SK-N-SH (cell line): Measurements from ENCODE around the gene TSBP1. TPM values are rescaled to one million over a fixed set of nuclear protein-coding genes. Genes with fewer than 3 reads are reported as not detected.

Experiments used
- CTCF ChIA-PET: fragments of 300-600, 350-600 bp; formaldehyde crosslinking; extraction: SDS; loops from one replicate; lab custom pipeline; 2021; lab: Yijun Ruan, JAX
- POLR2A ChIA-PET: fragments of 350-600 bp; sonication (Branson Sonifier 250); formaldehyde crosslinking; extraction: SDS; loops from one replicate; lab custom pipeline; 2020; ENCODE audit warnings: antibody characterized with exemption, inconsistent platforms; lab: Yijun Ruan, JAX
- DNase-seq: peaks from one replicate; pipeline ENCODE4 v3.0.0; 2012
- H2AFZ ChIP-seq: fragments of 200-600 bp; sonication (generic); 2 replicates; pipeline ENCODE4 v1.8.1; 2016; ENCODE audit warnings: antibody characterized with exemption, mild to moderate bottlenecking, low read depth
- H3F3A ChIP-seq: fragments of 200-600 bp; sonication (generic); replicated peaks from 2 replicates; pipeline ENCODE3; 2016; ENCODE audit warnings: antibody characterized with exemption, mild to moderate bottlenecking; ENCODE audit not compliant: insufficient read depth
- H3K27ac ChIP-seq, 2 experiments: fragments of 200-500 bp in 1 of 2; fragments of 200-600 bp in 1 of 2; sonication (Bioruptor generic) in 1 of 2; sonication (generic), shearing (Covaris generic) in 1 of 2; 2 replicates each; pipeline versions ENCODE4 v1.5.1 to v1.6.1; 2014 to 2016; ENCODE audit warnings: low read depth in 2 of 2, inconsistent platforms in 1 of 2, low read length in 1 of 2, mild to moderate bottlenecking in 1 of 2, mixed read lengths in 1 of 2
- H3K27me3 ChIP-seq: fragments of 200-600 bp; sonication (generic), shearing (Covaris generic); 2 replicates; pipeline ENCODE4 v1.6.1; 2016; ENCODE audit warnings: mixed run types; ENCODE audit not compliant: insufficient read depth
- H3K36me3 ChIP-seq, 2 experiments: fragments of 200-500 bp in 1 of 2; fragments of 200-600 bp in 1 of 2; sonication (Bioruptor generic) in 1 of 2; sonication (generic) in 1 of 2; replicated peaks in 1 of 2; 2 replicates each; pipeline versions ENCODE3 to v1.5.1; 2014 to 2016; ENCODE audit warnings: low read length in 1 of 2, mild to moderate bottlenecking in 1 of 2; ENCODE audit not compliant: insufficient read depth in 2 of 2, control insufficient read depth in 1 of 2
- H3K4me1 ChIP-seq, 2 experiments: fragments of 200-500 bp in 1 of 2; fragments of 200-600 bp in 1 of 2; sonication (Bioruptor generic) in 1 of 2; sonication (generic), shearing (Covaris generic) in 1 of 2; 2 replicates each; pipeline versions ENCODE4 v1.5.1 to v1.6.1; 2014 to 2016; ENCODE audit warnings: low read depth in 1 of 2, low read length in 1 of 2, mixed run types in 1 of 2; ENCODE audit not compliant: insufficient read depth in 2 of 2, control insufficient read depth in 1 of 2
- H3K4me2 ChIP-seq: fragments of 200-600 bp; sonication (generic), shearing (Covaris generic); 2 replicates; pipeline ENCODE4 v1.6.1; 2017; ENCODE audit warnings: mixed run types
- H3K4me3 ChIP-seq, 2 experiments: fragments of 200-500 bp in 1 of 2; fragments of 200-600 bp in 1 of 2; sonication (Bioruptor generic) in 1 of 2; sonication (generic), shearing (Covaris generic) in 1 of 2; 2 replicates each; pipeline versions ENCODE4 v1.5.1 to v1.8.1; 2014 to 2016; ENCODE audit warnings: low read depth in 2 of 2, inconsistent platforms in 1 of 2, low read length in 1 of 2, mild to moderate bottlenecking in 1 of 2, mixed read lengths in 1 of 2, moderate library complexity in 1 of 2
- H3K79me2 ChIP-seq: fragments of 200-600 bp; sonication (generic); 2 replicates; pipeline ENCODE4 v1.8.1; 2017; ENCODE audit warnings: mild to moderate bottlenecking; ENCODE audit not compliant: insufficient read depth
- H3K9ac ChIP-seq: fragments of 200-600 bp; sonication (generic); 2 replicates; pipeline ENCODE4 v1.6.1; 2017; ENCODE audit warnings: mixed run types
- H3K9me2 ChIP-seq: fragments of 200-600 bp; sonication (generic); 2 replicates; pipeline ENCODE4 v1.6.1; 2017; ENCODE audit warnings: mixed run types
- H3K9me3 ChIP-seq: fragments of 200-600 bp; sonication (generic); 2 replicates; pipeline ENCODE4 v1.6.1; 2017; ENCODE audit warnings: mixed run types, mild to moderate bottlenecking, moderate library complexity
- H4K20me1 ChIP-seq: fragments of 200-600 bp; sonication (generic); 2 replicates; pipeline ENCODE4 v1.6.1; 2017; ENCODE audit warnings: mild to moderate bottlenecking, mixed run types; ENCODE audit not compliant: insufficient read depth
- CHD2 ChIP-seq: fragments of 150-350 bp; IDR thresholded peaks from 2 replicates; pipeline ENCODE4 v1.6.1; 2018; ENCODE audit warnings: low read length; ENCODE audit not compliant: partially characterized antibody
- ELF1 ChIP-seq: IDR thresholded peaks from 2 replicates; pipeline ENCODE4 v1.4.0; 2012
- GABPA ChIP-seq: IDR thresholded peaks from 2 replicates; pipeline ENCODE4 v1.4.0; 2012; ENCODE audit warnings: low read depth, mild to moderate bottlenecking
- RAD21 ChIP-seq: IDR thresholded peaks from 2 replicates; pipeline ENCODE4 v1.6.1; 2012; ENCODE audit warnings: mild to moderate bottlenecking, low read length
- SIN3A ChIP-seq: IDR thresholded peaks from 2 replicates; pipeline ENCODE4 v1.6.1; 2012; ENCODE audit warnings: low read depth, mild to moderate bottlenecking, low read length, moderate library complexity, borderline replicate concordance
- SMC3 ChIP-seq: IDR thresholded peaks from 2 replicates; pipeline ENCODE4 v1.6.1; 2012; ENCODE audit warnings: low read depth, low read length, improper control_type of control experiment
- WGBS: methylation state at CpG from one replicate; pipeline ENCODE4 v1.1.6; 2017; ENCODE audit warnings: low lambda C conversion rate; 5-methylcytosine and 5-hydroxymethylcytosine counted together
- polyA plus RNA-seq, 3 experiments: library from polyadenylated mRNA; depleted of rRNA; stranded (reverse); fragments of >200 nt; gene quantifications; 2 replicates each; pipeline ENCODE4 v1.2.3, GENCODE V29; 2012
- TF ChIP-seq, protein P1 (sequence below): IDR thresholded peaks from 2 replicates; pipeline ENCODE4 v1.6.1; 2012; ENCODE audit warnings: mild to moderate bottlenecking, low read depth, low read length, moderate library complexity
- TF ChIP-seq, protein P2 (sequence below): fragments of 200-600 bp; sonication (generic); IDR thresholded peaks from 2 replicates; pipeline ENCODE4 v1.6.1; 2017; ENCODE audit warnings: antibody characterized with exemption, mild to moderate bottlenecking, moderate library complexity
- TF ChIP-seq, protein P3 (sequence below): IDR thresholded peaks from 2 replicates; pipeline ENCODE4 v1.4.0; 2012; ENCODE audit warnings: low read depth, borderline replicate concordance

TSBP1 gene
- polyA plus RNA-seq, 1 of the 3 experiments (the other 2 are of a cell fraction) = not detected

DNA sequence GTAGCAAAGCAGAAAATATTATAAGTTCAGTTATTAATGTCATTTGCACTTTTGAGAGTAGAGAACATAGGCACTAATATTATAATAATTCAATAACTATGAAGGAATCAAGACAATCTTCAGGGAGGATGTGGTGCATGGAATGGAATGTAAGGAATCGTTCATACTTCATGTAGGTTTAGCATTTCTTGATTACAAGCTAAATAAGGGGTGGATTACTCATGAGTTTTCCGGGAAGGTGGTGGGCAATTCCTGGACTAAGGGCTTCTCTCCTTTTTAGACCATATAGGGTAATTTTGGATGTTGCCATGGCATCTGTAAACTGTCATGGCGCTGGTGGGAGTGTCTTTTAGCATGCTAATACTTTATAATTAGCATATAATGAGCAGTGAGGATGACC lies 44.3 kb upstream of the TSBP1 start:
- no peaks in the 10 kb centered on the region for H3K9me3 ChIP-seq
- 0 out of 2 replicates have a peak overlapping the region, but pooled peaks have one; percentile 42 for H3K4me2 ChIP-seq
- no peaks in the 10 kb centered on the region for H3K79me2 ChIP-seq
- WGBS = 0% methylated on average over 3 of the region's 3 CpGs
- POLR2A ChIA-PET = no interaction called here
- H3K27ac ChIP-seq = no peak overlapping the region
- H3K27me3 ChIP-seq = peaks cover 51% of the 10 kb centered on the region
- no peak overlapping the region for H3K9ac ChIP-seq
- CTCF ChIA-PET = interaction anchor here (0.6 to 1.2 kb wide), 7 partner anchors 8 to 452 kb away, joined by 3 to 4 read pairs (median 3); partner anchors contain the start of gene BTNL2
- no peak for DNase-seq
- H2AFZ ChIP-seq = no peak overlapping the region
- no peaks in the 10 kb centered on the region for H4K20me1 ChIP-seq
- peaks cover 3% of the 10 kb centered on the region for H3F3A ChIP-seq
- TF ChIP-seq, protein P1, sequence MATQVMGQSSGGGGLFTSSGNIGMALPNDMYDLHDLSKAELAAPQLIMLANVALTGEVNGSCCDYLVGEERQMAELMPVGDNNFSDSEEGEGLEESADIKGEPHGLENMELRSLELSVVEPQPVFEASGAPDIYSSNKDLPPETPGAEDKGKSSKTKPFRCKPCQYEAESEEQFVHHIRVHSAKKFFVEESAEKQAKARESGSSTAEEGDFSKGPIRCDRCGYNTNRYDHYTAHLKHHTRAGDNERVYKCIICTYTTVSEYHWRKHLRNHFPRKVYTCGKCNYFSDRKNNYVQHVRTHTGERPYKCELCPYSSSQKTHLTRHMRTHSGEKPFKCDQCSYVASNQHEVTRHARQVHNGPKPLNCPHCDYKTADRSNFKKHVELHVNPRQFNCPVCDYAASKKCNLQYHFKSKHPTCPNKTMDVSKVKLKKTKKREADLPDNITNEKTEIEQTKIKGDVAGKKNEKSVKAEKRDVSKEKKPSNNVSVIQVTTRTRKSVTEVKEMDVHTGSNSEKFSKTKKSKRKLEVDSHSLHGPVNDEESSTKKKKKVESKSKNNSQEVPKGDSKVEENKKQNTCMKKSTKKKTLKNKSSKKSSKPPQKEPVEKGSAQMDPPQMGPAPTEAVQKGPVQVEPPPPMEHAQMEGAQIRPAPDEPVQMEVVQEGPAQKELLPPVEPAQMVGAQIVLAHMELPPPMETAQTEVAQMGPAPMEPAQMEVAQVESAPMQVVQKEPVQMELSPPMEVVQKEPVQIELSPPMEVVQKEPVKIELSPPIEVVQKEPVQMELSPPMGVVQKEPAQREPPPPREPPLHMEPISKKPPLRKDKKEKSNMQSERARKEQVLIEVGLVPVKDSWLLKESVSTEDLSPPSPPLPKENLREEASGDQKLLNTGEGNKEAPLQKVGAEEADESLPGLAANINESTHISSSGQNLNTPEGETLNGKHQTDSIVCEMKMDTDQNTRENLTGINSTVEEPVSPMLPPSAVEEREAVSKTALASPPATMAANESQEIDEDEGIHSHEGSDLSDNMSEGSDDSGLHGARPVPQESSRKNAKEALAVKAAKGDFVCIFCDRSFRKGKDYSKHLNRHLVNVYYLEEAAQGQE = no peak
- TF ChIP-seq SIN3A (no peak), GABPA (no peak)
- TF ChIP-seq, protein P2, sequence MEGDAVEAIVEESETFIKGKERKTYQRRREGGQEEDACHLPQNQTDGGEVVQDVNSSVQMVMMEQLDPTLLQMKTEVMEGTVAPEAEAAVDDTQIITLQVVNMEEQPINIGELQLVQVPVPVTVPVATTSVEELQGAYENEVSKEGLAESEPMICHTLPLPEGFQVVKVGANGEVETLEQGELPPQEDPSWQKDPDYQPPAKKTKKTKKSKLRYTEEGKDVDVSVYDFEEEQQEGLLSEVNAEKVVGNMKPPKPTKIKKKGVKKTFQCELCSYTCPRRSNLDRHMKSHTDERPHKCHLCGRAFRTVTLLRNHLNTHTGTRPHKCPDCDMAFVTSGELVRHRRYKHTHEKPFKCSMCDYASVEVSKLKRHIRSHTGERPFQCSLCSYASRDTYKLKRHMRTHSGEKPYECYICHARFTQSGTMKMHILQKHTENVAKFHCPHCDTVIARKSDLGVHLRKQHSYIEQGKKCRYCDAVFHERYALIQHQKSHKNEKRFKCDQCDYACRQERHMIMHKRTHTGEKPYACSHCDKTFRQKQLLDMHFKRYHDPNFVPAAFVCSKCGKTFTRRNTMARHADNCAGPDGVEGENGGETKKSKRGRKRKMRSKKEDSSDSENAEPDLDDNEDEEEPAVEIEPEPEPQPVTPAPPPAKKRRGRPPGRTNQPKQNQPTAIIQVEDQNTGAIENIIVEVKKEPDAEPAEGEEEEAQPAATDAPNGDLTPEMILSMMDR = no peak
- no peaks in the 10 kb centered on the region for H3K4me1 ChIP-seq
- H3K36me3 ChIP-seq = no peaks in the 10 kb centered on the region
- H3K4me3 ChIP-seq = no peak overlapping the region
- H3K9me2 ChIP-seq = no peaks in the 10 kb centered on the region

DNA sequence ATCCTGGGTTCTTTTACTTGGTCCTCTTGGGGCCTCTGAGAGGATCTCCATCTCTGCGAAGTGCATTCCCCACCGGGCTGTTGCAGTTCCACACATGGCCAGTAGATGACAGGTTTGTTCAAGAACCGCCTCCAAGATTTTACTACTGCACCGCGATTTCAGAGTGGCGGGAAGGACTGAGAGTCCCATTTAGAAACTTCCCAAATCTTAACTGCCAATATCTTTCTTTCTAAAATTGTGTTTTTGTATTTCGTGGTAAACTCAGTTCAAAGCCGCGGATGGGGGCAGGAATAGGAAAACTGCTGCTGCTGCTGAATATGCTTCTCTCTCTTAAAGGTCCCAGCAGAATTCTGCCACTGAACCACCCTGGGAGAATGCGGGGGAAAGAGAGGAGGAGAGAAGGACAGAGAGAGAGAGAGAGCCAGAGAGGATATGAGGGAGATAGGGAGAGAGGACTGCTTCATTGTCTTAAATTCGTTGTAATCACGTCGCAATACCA lies 43.9 kb upstream of the TSBP1 start:
- no peaks in the 10 kb centered on the region for H3K9me2 ChIP-seq
- H3K79me2 ChIP-seq = no peaks in the 10 kb centered on the region
- H3K27me3 ChIP-seq = peaks cover 47% of the 10 kb centered on the region
- WGBS = 2% methylated on average over 13 of the region's 13 CpGs
- H3K27ac ChIP-seq = no peak overlapping the region
- no peak overlapping the region for H3K9ac ChIP-seq
- DNase-seq = peak; percentile 50
- ChIA-PET CTCF (interaction anchor here (0.8 to 3.9 kb wide), 16 partner anchors 8 to 453 kb away, joined by 3 to 40 read pairs (median 4); partner anchors contain the start of gene BTNL2), POLR2A (no interaction called here)
- no peaks in the 10 kb centered on the region for H3K9me3 ChIP-seq
- H2AFZ ChIP-seq = peak overlapping the region; percentile 42; the same call in 1 of the 2 replicates
- no peaks in the 10 kb centered on the region for H3K4me1 ChIP-seq
- H3F3A ChIP-seq = peaks cover 3% of the 10 kb centered on the region
- TF ChIP-seq RAD21 (peak; percentile 69), CHD2 (no peak), ELF1 (no peak), SMC3 (peak; percentile 79)
- TF ChIP-seq, protein P3, sequence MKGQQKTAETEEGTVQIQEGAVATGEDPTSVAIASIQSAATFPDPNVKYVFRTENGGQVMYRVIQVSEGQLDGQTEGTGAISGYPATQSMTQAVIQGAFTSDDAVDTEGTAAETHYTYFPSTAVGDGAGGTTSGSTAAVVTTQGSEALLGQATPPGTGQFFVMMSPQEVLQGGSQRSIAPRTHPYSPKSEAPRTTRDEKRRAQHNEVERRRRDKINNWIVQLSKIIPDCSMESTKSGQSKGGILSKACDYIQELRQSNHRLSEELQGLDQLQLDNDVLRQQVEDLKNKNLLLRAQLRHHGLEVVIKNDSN = no peak
- TF ChIP-seq, protein P2 = peak; percentile 91
- H3K4me2 ChIP-seq = peak overlapping the region; percentile 42; the same call in 1 of the 2 replicates
- H3K36me3 ChIP-seq = no peaks in the 10 kb centered on the region
- H4K20me1 ChIP-seq = no peaks in the 10 kb centered on the region
- no peak overlapping the region; a peak in 1 of 4 replicates for H3K4me3 ChIP-seq
